Posterior vena cava (tissue), 2 donors: ENCODE data around the gene RAD50. TPM values are rescaled to one million over a fixed set of nuclear protein-coding genes. Genes with fewer than 3 reads are reported as not detected.

Source experiments
- DNase-seq: peaks from one replicate; pipeline ENCODE4 v3.0.0-alpha.2; 2020; ENCODE audit warnings: low spot score
- intact Hi-C, 2 donors: fragments of 100-400 bp; cut with DNase I; formaldehyde crosslinking; loops; one replicate each; pipeline versions ENCODE4 v1.14.1 to v1.14.2; 2022 to 2023
- total RNA-seq, 2 donors: library from RNA; stranded (reverse); fragmentation: NEBNext Ultra II Directional; extraction: Animal tissue kit (Norgen Biotek cat#: 25700); gene quantifications; one replicate each; pipeline ENCODE4 v1.2.1, GENCODE V29; 2021
- donor health status: DM: yes; HTN: yes; CAD: no.
- donor health status: DM: yes; HTN: yes; CAD: no.

The RAD50 gene
- total RNA-seq, 2 donors from 2014 or later: 30.3 to 31.3 TPM

- DNase-seq: no peak
- intact Hi-C loops: no loop called here
Observed at GRCh38 chr5:132655821-132656773, 99.3 kb downstream of the RAD50 start.

GRCh38 chr5:132656774-132657355, 100.1 kb downstream of the RAD50 start:
- intact Hi-C loops: no loop called here
- no peak for DNase-seq

GRCh38 chr5:132657676-132658380, 101.1 kb downstream of the RAD50 start, which contains the start of gene IL13:
Gene IL13 (plus strand): TSS chr5:132658173. CDS start chr5:132658187, 14 bp downstream.
- intact Hi-C loops: no loop called here
- DNase-seq: no peak

- intact Hi-C loops: no loop called here
- no peak for DNase-seq
Observed at GRCh38 chr5:132658381-132659302, 101.9 kb downstream of the RAD50 start.

GRCh38 chr5:132659598-132660493, 103.1 kb downstream of the RAD50 start:
- no peak for DNase-seq
- intact Hi-C loops: no loop called here

- intact Hi-C loops: no loop called here
- DNase-seq: no peak
Observed at GRCh38 chr5:132661231-132662003, 104.6 kb downstream of the RAD50 start.

- intact Hi-C loops: no loop called here
- no peak for DNase-seq
Observed at GRCh38 chr5:132662004-132662401, 105.2 kb downstream of the RAD50 start.

GRCh38 chr5:132662925-132663770, 106.4 kb downstream of the RAD50 start:
- DNase-seq: no peak
- intact Hi-C loops: no loop called here

GRCh38 chr5:132663771-132664695, 107.3 kb downstream of the RAD50 start:
- intact Hi-C loops: no loop called here
- no peak for DNase-seq

- intact Hi-C loops: no loop called here
- no peak for DNase-seq
Observed at GRCh38 chr5:132664696-132665209, 108.0 kb downstream of the RAD50 start.

GRCh38 chr5:132665574-132666080, 108.8 kb downstream of the RAD50 start:
- no peak for DNase-seq
- intact Hi-C loops: no loop called here

GRCh38 chr5:132666310-132667123, 109.7 kb downstream of the RAD50 start:
- intact Hi-C loops: no loop called here

GRCh38 chr5:132667309-132667708, 110.5 kb downstream of the RAD50 start:
- no peak for DNase-seq

More at GRCh38 chr5:132666310-132667123, 109.7 kb downstream of the RAD50 start:
- DNase-seq: no peak

More at GRCh38 chr5:132667309-132667708, 110.5 kb downstream of the RAD50 start:
- intact Hi-C loops: no loop called here
